ENCODE data around the gene APLP2.

- no peak for TF ChIP-seq CTCF (IDR thresholded peaks at IDR 0.05; ENCODE audit: low read depth, low read length, missing input control)
- TF ChIP-seq GABPA (IDR thresholded peaks at IDR 0.05 in 1 of 2, conservative IDR thresholded peaks at IDR 0.05 in 1 of 2) = no peak
- no peak for TF ChIP-seq ATF3 (IDR thresholded peaks at IDR 0.05)
Observed at GRCh38 chr11:130120045-130120444, 50.4 kb downstream of the APLP2 start.
